GM19035 (cell line): ENCODE data around the gene SEC63.
"Not testable (repeated sequence)": the region's sequence is repeated elsewhere in the genome, so short reads cannot be mapped to it uniquely, and the experiment has no call there.

Experiments used
- ATAC-seq: cut with Tn5 transposase; IDR thresholded peaks from one replicate; pipeline ENCODE4 v1.9.1; 2021; ENCODE audit not compliant: unreplicated experiment

SEC63 gene

GRCh38 chr6:107864226-107865127 is 93.5 kb downstream of the SEC63 start:
- no peak for ATAC-seq

DNA sequence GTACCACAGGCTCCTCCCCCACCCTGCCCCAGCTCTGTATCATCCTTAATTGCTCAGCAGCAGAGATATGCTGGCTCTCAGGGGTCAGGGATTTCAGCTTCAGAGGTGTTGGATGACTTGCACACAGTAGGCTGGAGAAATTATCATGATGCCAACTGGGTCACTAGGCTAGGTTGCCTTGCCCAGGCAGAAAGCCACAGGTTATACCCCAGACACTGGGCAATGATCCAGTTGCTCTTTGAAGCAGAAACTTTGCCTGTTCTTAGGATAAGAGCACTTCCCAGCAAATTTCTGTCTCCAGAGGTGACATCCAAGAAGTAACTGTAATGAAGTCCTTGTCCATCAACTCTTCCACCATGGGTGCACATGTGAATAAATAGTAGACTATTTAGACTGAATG is 95.6 kb downstream of the SEC63 start:
- no peak for ATAC-seq

DNA sequence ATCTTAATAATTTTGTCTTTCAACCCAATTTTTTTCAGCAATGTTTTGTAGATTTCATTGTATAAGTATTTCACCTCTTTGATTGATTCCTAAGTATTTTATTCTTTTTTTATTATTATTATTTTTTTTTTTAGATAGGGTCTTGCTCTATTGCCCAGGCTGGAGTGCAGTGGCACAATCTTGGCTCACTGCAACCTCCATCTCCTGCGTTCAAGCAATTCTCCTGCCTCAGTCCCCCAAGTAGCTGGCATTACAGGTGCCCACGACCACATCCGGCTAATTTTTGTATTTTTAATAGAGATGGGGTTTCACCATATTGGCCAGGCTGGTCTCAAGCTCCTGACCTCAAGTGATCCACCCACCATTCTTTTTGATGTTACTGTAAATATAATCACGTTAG is 97.0 kb downstream of the SEC63 start:
- not testable (repeated sequence) for ATAC-seq

DNA sequence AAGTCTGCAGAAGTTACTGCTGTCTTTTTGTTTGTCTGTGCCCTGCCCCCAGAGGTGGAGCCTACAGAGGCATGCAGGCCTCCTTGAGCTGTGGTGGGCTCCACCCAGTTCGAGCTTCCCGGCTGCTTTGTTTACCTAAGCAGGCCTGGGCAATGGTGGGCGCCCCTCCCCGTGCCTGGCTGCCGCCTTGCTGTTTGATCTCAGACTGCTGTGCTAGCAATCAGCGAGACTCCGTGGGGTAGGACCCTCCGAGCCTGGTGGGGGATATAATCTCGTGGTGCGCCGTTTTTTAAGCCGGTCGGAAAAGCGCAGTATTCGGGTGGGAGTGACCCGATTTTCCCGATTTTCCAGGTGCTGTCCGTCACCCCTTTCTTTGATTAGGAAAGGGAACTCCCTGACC is 97.9 kb downstream of the SEC63 start:
- not testable (repeated sequence) for ATAC-seq

- no peak for ATAC-seq
Observed at GRCh38 chr6:107853230-107853629, 104.8 kb downstream of the SEC63 start.

- ATAC-seq = no peak
Observed at GRCh38 chr6:107849325-107849724, 108.7 kb downstream of the SEC63 start.

- ATAC-seq = peak; percentile 73
Observed at GRCh38 chr6:107847844-107848802, 109.9 kb downstream of the SEC63 start.

DNA sequence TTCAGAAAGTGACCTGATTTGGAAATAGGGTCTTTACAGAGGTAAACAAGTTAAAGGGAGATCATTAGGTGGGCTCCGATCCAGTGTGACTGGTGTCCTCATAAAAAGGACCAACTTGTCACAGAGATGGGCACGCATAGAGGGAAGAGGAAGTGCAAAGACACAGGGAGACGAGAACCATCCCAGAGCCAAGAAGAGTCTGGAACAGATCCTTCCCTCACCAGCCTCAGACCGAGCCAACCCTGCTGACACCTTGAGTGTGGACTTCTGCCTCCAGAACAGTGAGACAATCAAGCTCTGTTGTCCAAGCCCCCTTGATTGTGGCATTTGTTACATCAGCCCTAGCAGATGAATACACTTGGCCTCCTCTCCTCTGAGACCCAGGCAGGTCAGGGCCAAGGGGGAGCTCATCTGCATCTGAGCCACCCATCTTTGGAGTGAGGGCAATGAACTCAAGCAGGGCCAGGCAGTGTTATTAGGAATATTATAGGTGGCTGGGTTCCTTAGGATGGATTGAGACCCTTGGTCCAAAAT is 111.7 kb downstream of the SEC63 start:
- no peak for ATAC-seq

- ATAC-seq = no peak
Observed at GRCh38 chr6:107845777-107846176, 112.2 kb downstream of the SEC63 start.

DNA sequence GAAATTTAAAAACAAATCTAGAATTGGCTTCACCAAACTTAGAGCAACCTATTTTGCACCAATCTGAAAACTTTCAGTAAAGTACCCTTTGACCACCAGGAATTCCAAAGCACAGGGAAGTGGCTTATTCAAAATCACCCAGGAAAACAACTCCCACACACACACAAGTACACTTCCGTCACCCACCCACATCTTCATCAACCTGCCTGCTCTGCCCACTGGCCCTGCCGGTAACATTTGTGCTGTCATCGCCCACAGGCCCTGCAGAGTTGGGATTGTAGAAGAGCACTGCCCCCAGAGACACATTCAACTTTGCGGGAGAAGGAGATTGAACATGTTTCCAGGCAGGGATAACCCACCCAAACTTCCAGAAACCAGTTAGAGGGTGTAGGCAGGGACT is 114.6 kb downstream of the SEC63 start:
- ATAC-seq = no peak

DNA sequence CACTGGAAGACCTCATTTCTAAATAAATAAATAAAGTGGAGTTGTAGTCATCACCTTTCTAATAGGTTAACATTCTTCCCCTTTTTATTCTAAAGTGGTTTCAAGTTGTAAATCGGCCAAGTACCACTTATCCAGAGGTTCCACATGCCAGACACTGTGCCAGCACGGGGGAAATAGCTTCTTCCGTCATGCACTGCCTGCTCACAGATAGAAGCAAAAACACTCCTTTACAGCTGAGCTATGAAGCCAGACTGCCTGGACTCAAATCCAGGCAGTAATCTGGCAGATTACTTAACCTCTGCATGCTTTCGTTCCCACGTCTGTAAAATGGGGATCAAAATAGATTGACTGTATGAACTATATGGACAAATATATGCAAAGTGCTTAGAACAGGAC is 116.7 kb downstream of the SEC63 start:
- ATAC-seq = no peak

GRCh38 chr6:107840636-107841274 is 117.3 kb downstream of the SEC63 start:
- no peak for ATAC-seq

- ATAC-seq = no peak
Observed at GRCh38 chr6:107833136-107833535, 124.9 kb downstream of the SEC63 start.

DNA sequence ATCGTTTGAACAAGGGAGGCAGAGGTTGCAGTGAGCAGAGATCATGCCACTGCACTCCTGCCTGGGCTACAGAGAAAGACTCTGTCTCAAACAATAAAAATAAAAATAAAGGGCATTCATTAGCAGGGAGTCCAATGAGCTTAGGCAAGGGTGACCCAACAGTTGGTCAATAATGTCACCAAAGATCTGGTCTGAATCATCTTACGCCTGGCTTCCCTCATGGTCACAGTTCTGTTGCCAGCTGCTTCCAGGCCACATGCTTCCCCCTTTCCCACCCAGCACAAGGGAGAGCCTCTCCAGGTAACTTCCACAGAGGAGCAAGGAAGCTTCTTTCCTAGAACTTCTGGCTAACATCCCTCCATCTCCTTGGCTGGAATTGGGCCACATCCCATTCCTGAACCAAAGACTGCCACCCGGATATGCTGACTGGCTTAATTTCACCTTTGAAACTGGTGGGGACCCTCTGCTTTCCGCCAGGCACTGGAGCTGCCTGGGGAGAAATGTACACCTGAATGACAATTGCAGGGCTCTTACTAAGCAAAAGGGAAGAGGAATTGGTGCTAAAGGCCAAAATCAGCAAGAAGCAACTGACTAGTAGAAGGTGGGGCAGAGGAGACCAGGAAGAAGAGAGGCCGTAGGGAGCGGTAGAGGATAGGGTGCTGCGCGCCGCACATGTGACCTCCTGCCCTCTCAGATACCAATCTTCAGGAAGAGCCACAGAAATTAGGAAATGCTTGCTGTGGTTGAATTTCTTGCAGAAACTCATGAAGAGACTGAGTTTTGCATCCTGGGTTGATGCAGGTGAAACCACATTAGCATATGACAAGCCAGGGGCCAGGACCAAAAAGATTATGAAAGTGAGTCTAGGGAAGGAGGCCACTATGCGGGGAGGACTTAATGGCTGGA is 125.6 kb downstream of the SEC63 start:
- no peak for ATAC-seq

- ATAC-seq = no peak
Observed at GRCh38 chr6:107830060-107830459, 127.9 kb downstream of the SEC63 start.

GRCh38 chr6:107827541-107827940 is 130.5 kb downstream of the SEC63 start:
- ATAC-seq = no peak

DNA sequence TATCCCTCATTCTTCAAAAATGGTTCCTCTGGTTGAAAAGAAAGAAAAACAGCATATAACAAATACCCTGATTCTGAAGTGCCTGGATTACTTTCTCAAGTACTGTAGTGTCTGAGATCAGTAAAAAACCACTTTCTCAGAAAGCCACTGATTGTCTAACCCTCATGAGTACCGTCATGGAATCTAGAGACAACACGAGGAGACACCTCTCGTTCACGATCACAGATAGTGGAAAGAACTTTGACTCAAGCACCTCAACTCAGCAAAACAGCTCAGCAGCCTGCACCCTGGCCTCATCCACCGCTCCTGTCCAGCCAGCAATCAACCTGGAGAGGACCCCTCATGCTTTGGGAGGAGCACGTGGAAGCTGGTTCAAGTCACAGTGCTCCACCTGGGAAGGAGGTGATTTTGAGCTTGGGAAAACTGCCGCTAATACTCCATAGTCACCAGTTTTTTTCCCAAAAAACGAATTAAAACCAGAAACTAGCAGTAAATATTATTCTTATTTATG is 134.9 kb downstream of the SEC63 start:
- no peak for ATAC-seq

DNA sequence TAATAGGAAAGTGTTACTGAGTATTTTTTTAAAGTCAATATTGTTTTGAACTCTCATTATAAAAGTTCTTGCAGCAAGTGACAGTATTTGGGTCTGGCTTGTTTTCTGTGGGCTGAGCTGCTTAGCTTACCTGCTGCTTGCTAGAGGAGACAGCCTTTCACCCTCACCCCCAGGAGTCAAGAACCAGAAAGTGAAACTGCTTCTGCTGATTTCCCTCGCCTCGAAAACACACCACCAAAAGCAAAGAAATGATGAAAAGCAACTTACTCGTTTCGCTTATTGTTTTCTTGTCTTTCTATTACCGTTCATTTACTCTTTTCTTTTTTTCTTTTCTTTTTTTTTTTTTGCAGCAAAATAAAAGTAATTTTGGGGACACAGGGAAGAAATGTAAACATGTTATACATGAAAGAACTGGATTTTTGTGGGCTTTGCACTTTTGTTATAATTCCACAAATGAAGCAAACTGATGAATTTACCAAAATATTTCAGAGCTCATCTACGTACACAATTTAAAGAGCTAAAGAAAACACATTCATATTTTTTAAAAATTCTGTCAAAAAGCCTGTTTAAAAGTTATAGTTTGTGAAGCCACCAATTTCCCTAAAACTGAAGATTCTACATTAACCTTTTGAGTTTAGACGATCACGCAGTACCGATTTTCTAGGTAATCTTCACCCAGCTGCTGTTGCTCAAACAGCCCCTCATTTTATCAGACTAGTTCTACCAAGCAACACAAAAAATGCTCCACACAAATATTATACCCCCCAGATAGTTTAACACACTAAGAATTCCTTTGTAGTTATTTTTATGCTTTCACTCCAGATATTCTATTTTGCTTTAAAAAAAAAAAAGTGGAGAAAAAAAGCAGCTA is 135.6 kb downstream of the SEC63 start:
- ATAC-seq = no peak

- no peak for ATAC-seq
Observed at GRCh38 chr6:107821591-107821990, 136.4 kb downstream of the SEC63 start.
